Activated T-helper 9 cell treated with anti-CD3 and anti-CD28 coated beads, Interleukin-2, amount 50 U/mL, for 16 hours (primary cell): ENCODE data around the gene TOMM70.

Experiments used
- DNase-seq: peaks from one replicate; pipeline ENCODE4 v3.0.0-alpha.2; 2020; ENCODE audit warnings: low read depth

Gene TOMM70

GRCh38 chr3:100411091-100411982, 10.4 kb upstream of the TOMM70 start:
- DNase-seq, result no peak

- DNase-seq, result no peak
Measured at GRCh38 chr3:100407977-100408532, 7.2 kb upstream of the TOMM70 start.

- DNase-seq, result no peak
Measured at GRCh38 chr3:100407164-100407563, 6.3 kb upstream of the TOMM70 start.

GRCh38 chr3:100404250-100404548, 3.3 kb upstream of the TOMM70 start:
- DNase-seq, result no peak

- no peak for DNase-seq
Measured at GRCh38 chr3:100403362-100404249, 2.7 kb upstream of the TOMM70 start.

- no peak for DNase-seq
Measured at GRCh38 chr3:100402891-100403290, 2.0 kb upstream of the TOMM70 start.

- DNase-seq, result no peak
Measured at GRCh38 chr3:100402256-100402655, 1.4 kb upstream of the TOMM70 start.

GRCh38 chr3:100401674-100402041, 769 bp upstream of the TOMM70 start:
- peak; percentile 13 for DNase-seq

- peak; percentile 9 for DNase-seq
Measured at GRCh38 chr3:100400419-100400779, 490 bp downstream of the TOMM70 start.

- DNase-seq, result no peak
Measured at GRCh38 chr3:100399341-100400071, 1.4 kb downstream of the TOMM70 start.

GRCh38 chr3:100396967-100397366, 3.9 kb downstream of the TOMM70 start:
- DNase-seq, result no peak

GRCh38 chr3:100395679-100396431, 5.0 kb downstream of the TOMM70 start:
- no peak for DNase-seq

- DNase-seq, result no peak
Measured at GRCh38 chr3:100389025-100389424, 11.9 kb downstream of the TOMM70 start.

GRCh38 chr3:100386437-100387074, 14.3 kb downstream of the TOMM70 start:
- DNase-seq, result no peak

- DNase-seq, result no peak
Measured at GRCh38 chr3:100384733-100385525, 16.0 kb downstream of the TOMM70 start.

- DNase-seq, result no peak
Measured at GRCh38 chr3:100376301-100376700, 24.6 kb downstream of the TOMM70 start.

GRCh38 chr3:100374521-100374920, 26.4 kb downstream of the TOMM70 start:
- DNase-seq, result no peak

- no peak for DNase-seq
Measured at GRCh38 chr3:100370756-100371155, 30.1 kb downstream of the TOMM70 start.

GRCh38 chr3:100368441-100368840, 32.4 kb downstream of the TOMM70 start:
- no peak for DNase-seq

- DNase-seq, result no peak
Measured at GRCh38 chr3:100366424-100366823, 34.5 kb downstream of the TOMM70 start.
